Skeletal muscle tissue (tissue), 4 donors: Measurements from ENCODE around the gene TYRP1. TPM values are rescaled to one million over a fixed set of nuclear protein-coding genes. Genes with fewer than 3 reads are reported as not detected.
"Not testable (repeated sequence)": the region's sequence is repeated elsewhere in the genome, so short reads cannot be mapped to it uniquely, and the experiment has no call there.

Experiments
- H3K27ac ChIP-seq: one replicate; pipeline ENCODE4 v1.7.0; 2013; ENCODE audit warnings: mild to moderate bottlenecking, low read depth, low read length, inconsistent platforms
- H3K27me3 ChIP-seq, 3 donors: one replicate each; pipeline ENCODE4 v1.7.0; 2013; ENCODE audit warnings: low read length in 3 of 3; ENCODE audit not compliant: control insufficient read depth in 3 of 3, insufficient read depth in 3 of 3
- H3K36me3 ChIP-seq, 3 donors: one replicate each; pipeline ENCODE4 v1.7.0; 2013; ENCODE audit warnings: low read length in 3 of 3; ENCODE audit not compliant: control insufficient read depth in 3 of 3, insufficient read depth in 3 of 3
- H3K4me1 ChIP-seq, 3 donors: one replicate each; pipeline ENCODE4 v1.7.0; 2013; ENCODE audit warnings: low read length in 3 of 3, mild to moderate bottlenecking in 3 of 3; ENCODE audit not compliant: control insufficient read depth in 3 of 3, insufficient read depth in 3 of 3
- H3K4me3 ChIP-seq, 3 donors: one replicate each; pipeline ENCODE4 v1.7.0; 2013; ENCODE audit warnings: low read length in 3 of 3
- H3K9ac ChIP-seq, 3 donors: one replicate each; pipeline ENCODE4 v1.7.0; 2013; ENCODE audit warnings: low read length in 3 of 3, mild to moderate bottlenecking in 3 of 3, moderate library complexity in 2 of 3, low read depth in 1 of 3
- H3K9me3 ChIP-seq, 3 donors: one replicate each; pipeline ENCODE4 v1.7.0; 2013; ENCODE audit warnings: low read length in 3 of 3; ENCODE audit not compliant: control insufficient read depth in 3 of 3
- total RNA-seq: library from RNA; depleted of rRNA; stranded (reverse); fragments of >200 nt; gene quantifications from one replicate; pipeline ENCODE4 v1.2.3, GENCODE V29; 2014
- donor health status: Osteomylitis.

The TYRP1 gene
- total RNA-seq, 1 donor from 2014 or later, result not detected

- no peak overlapping the region for H3K9ac ChIP-seq
- no peak overlapping the region for H3K27ac ChIP-seq
- H3K36me3 ChIP-seq, result no peaks in the 10 kb centered on the region
- no peaks in the 10 kb centered on the region for H3K4me1 ChIP-seq
- no peaks in the 10 kb centered on the region for H3K9me3 ChIP-seq
- H3K4me3 ChIP-seq, result no peak overlapping the region
- no peaks in the 10 kb centered on the region for H3K27me3 ChIP-seq
Measured at GRCh38 chr9:12666813-12667212, 26.4 kb upstream of the TYRP1 start.

GRCh38 chr9:12667892-12668291 lies 25.3 kb upstream of the TYRP1 start:
- H3K4me1 ChIP-seq, result no peaks in the 10 kb centered on the region
- no peak overlapping the region for H3K4me3 ChIP-seq
- H3K27ac ChIP-seq, result no peak overlapping the region
- no peak overlapping the region for H3K9ac ChIP-seq
- H3K27me3 ChIP-seq, result no peaks in the 10 kb centered on the region
- H3K36me3 ChIP-seq, result no peaks in the 10 kb centered on the region
- no peaks in the 10 kb centered on the region for H3K9me3 ChIP-seq

GRCh38 chr9:12670006-12670405 lies 23.2 kb upstream of the TYRP1 start:
- no peaks in the 10 kb centered on the region for H3K4me1 ChIP-seq
- no peaks in the 10 kb centered on the region for H3K36me3 ChIP-seq
- no peak overlapping the region for H3K9ac ChIP-seq
- H3K9me3 ChIP-seq, result no peaks in the 10 kb centered on the region
- H3K27ac ChIP-seq, result no peak overlapping the region
- no peaks in the 10 kb centered on the region for H3K27me3 ChIP-seq
- no peak overlapping the region for H3K4me3 ChIP-seq

- Histone ChIP-seq H3K9ac (no peak overlapping the region), H3K27ac (no peak overlapping the region), H3K4me1 (no peaks in the 10 kb centered on the region), H3K36me3 (no peaks in the 10 kb centered on the region), H3K4me3 (no peak overlapping the region), H3K9me3 (no peaks in the 10 kb centered on the region), H3K27me3 (no peaks in the 10 kb centered on the region)
Measured at GRCh38 chr9:12674961-12675360, 18.2 kb upstream of the TYRP1 start.

GRCh38 chr9:12677462-12678126 lies 15.6 kb upstream of the TYRP1 start:
- H3K4me1 ChIP-seq, H3K4me3 ChIP-seq, H3K27ac ChIP-seq, H3K27me3 ChIP-seq, H3K9ac ChIP-seq, H3K36me3 ChIP-seq, H3K9me3 ChIP-seq: not testable (repeated sequence)

- H3K4me3 ChIP-seq, result no peak overlapping the region
- H3K36me3 ChIP-seq, result no peaks in the 10 kb centered on the region
- no peak overlapping the region for H3K27ac ChIP-seq
- H3K27me3 ChIP-seq, result no peaks in the 10 kb centered on the region
- no peak overlapping the region for H3K9ac ChIP-seq
- no peaks in the 10 kb centered on the region for H3K9me3 ChIP-seq
- H3K4me1 ChIP-seq, result no peaks in the 10 kb centered on the region
Measured at GRCh38 chr9:12680341-12680740, 12.8 kb upstream of the TYRP1 start.

GRCh38 chr9:12680757-12681156 lies 12.4 kb upstream of the TYRP1 start:
- H3K4me3 ChIP-seq, result no peak overlapping the region
- H3K27me3 ChIP-seq, result no peaks in the 10 kb centered on the region
- H3K4me1 ChIP-seq, result no peaks in the 10 kb centered on the region
- H3K9ac ChIP-seq, result no peak overlapping the region
- H3K27ac ChIP-seq, result no peak overlapping the region
- H3K36me3 ChIP-seq, result no peaks in the 10 kb centered on the region
- H3K9me3 ChIP-seq, result no peaks in the 10 kb centered on the region

GRCh38 chr9:12681620-12682019 lies 11.6 kb upstream of the TYRP1 start:
- Histone ChIP-seq H3K36me3 (no peaks in the 10 kb centered on the region), H3K4me1 (no peaks in the 10 kb centered on the region), H3K9me3 (no peaks in the 10 kb centered on the region), H3K27me3 (no peaks in the 10 kb centered on the region), H3K4me3 (no peak overlapping the region), H3K27ac (no peak overlapping the region), H3K9ac (no peak overlapping the region)

- no peaks in the 10 kb centered on the region for H3K36me3 ChIP-seq
- no peak overlapping the region for H3K27ac ChIP-seq
- no peaks in the 10 kb centered on the region for H3K9me3 ChIP-seq
- no peaks in the 10 kb centered on the region for H3K27me3 ChIP-seq
- H3K4me1 ChIP-seq, result no peaks in the 10 kb centered on the region
- H3K4me3 ChIP-seq, result no peak overlapping the region
- H3K9ac ChIP-seq, result no peak overlapping the region
Measured at GRCh38 chr9:12684974-12685373, 8.2 kb upstream of the TYRP1 start.

- Histone ChIP-seq H3K4me3 (no peak overlapping the region), H3K27ac (no peak overlapping the region), H3K36me3 (no peaks in the 10 kb centered on the region), H3K4me1 (no peaks in the 10 kb centered on the region), H3K9ac (no peak overlapping the region), H3K9me3 (no peaks in the 10 kb centered on the region), H3K27me3 (no peaks in the 10 kb centered on the region)
Measured at GRCh38 chr9:12689233-12689632, 4.0 kb upstream of the TYRP1 start.
